ENCODE data around the gene XIAP.
A peak's percentile ranks its signal among the peaks of the same experiment; 100 is the strongest.
"Not testable (repeated sequence)": the region's sequence is repeated elsewhere in the genome, so short reads cannot be mapped to it uniquely, and the experiment has no call there.

XIAP gene

DNA sequence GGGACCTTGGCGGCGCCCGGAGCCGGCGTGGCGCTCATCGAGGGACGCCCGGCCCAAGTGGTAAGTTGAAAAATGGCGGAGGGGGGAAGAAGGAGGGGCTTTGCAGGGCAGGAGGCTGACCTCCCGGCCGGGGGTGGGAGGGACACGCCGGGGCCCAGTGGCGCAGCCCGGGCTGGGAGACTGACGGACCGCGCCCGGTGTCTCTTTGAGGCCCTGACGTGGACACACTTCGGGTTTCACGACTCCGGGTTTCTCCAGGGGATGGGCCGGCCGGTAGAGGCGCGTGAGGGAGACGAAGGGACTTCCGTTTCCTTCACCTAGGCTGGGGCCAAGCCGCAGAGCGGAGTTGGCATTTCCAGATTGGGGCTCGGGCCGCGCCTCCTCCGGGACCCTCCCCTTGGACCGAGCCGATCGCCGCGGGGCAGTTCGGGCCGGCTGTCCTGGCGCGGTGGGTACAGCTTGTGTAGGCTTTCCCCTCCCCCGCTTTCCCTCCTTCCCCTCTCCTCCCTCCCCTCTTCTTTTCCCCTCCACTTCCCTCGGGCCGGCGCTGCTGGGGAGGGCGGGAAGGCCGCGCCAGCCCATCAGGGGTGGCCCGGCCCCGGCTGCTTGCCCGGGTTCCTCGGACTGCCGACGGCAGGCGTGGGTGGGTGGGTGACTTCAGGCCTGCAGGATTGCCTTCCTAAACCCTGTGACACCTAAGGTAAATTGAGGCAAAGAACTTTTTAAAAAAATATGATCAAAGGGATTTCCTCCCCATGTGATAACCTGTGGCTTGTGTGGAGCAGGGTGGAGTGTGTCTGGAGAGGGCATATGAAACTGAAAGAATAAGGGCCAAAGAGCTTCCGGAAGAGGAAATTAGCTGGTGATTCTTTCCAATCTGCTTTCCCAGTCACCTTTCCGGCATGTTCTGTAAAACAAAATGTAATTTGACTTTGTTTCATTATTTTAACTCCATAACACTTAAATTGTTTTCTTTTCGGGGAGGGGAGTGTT lies at the start of gene XIAP:
XIAP (plus strand) TSS at position 208 of the 993 bp plus-strand sequence. CDS start 25,610 bp downstream, outside the sequence.
- DNase-seq: peak; percentile 88

DNA sequence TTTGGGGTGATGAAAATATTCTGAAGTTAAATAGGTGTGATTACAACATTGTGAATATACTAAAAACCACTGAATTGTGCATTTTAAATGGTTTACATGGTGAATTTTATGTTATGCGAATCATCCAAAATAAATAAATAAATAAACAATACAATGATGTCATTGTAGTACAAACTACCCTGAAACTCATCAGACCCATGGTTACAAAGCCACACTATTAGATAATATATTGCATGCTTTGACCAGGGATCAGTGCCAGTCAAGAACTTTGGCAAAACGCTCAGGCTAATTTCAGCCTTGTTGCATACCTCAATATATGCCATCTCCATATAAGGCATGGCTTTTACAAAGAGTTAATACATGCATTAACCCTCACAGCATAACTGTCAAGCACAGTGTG lies 45.5 kb upstream of the XIAP start:
- DNase-seq: no peak

DNA sequence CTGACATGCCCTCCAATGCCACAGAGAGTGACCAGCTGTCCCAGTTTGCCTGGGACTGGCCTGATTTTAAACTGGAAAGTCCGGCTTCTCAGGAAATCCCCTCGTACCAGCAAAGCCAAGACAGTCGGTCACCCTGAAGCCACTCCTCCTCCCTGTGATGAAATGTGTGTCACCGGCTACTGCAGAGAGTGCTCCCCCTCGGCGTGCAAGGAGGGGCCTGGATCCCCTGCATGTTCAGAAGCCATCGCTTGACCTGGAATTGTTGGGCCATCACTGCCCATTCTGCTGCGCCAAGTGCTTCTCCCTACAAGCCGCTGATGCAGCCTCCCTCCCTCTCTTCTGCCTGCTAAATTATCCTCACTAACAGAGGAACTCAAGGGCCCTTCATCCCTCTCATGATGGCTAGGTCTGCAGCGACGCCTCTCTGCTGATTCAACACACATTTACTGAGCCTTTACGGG lies 44.9 kb upstream of the XIAP start:
- not testable (repeated sequence) for DNase-seq

DNA sequence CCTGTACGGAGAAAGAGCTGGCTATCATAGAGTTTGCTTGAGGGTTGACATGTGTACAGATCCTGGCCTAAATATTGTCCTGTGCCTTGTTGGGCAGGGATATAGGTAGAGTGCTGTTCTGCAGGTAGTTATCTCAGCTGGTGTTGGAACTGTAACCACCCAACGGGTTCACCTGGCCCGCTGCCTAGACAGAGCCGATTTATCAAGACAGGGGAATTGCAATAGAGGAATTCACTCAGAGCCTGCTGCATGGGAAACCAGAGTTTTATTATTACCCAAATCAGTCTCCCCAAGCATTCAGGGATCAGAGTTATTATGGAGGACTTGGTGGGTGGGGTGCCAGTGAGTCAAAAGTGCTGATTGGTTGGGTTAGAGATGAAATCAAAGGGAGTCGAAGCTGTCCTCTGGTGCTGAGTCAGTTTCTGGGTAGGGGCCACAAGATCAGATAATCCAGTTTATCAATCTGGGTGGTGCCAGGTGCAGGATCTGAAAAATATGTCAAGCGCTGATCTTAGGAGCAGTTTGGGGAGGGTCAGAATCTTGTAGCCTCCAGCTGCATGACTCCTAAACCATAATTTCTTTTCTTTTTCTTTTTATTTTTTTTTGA lies 42.5 kb upstream of the XIAP start:
- DNase-seq: no peak

DNA sequence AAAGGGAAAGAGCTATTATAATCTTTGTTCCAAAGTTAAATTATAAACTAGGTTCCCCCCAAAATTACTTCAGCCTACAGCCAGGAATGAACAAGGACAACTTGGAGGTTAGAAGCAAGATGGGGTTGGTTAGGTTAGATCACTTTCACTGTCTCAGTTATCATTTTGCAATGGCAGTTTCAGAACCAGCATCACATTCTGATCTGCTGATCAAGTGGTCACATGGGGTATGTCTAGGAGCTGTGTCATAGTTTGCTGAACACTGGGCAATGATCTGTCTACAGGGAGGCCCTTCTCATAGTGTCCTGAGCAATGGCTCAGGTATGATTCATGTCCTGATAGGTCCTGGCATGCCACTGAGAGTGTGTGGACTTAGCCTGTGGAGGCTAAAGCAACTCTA lies 41.6 kb upstream of the XIAP start:
- no peak for DNase-seq

DNA sequence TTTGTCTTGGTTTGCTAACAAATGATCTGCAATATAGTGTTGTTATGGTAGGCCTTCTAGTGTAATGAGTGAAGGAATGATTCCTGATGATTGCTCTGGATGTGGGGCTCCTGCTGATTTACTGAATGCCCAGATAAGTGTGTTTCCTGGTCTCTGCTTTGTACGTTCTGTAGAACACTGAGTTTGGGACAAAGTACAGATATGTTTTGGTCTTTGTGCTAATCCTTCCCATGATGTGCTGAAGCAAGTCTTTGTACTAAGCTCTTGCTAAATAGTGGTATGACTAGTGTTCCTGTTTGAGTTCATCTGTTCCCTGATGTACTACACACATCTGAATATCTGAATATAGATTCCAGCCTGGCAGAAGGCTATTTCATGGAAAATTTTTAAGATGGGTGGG lies 36.9 kb upstream of the XIAP start:
- no peak for DNase-seq

DNA sequence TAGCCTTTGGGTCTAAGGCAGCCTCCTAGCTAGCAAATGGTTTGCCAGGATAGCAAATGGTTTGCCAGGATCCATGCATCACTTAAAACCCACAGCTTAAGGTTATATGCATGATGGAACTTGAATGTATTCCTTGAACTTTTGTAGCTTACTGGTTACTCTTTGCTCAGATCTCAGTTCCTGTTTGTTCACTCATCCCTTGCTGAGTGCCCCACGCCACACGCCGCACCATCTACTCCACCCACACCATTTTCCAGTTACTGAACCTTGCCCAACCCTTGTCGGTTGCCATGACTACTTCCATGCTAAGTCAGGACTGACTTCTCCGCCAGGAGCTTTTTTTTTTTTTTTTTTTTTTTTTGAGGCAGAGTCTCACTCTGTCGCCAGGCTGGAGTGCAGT lies 29.5 kb upstream of the XIAP start:
- no peak for DNase-seq

DNA sequence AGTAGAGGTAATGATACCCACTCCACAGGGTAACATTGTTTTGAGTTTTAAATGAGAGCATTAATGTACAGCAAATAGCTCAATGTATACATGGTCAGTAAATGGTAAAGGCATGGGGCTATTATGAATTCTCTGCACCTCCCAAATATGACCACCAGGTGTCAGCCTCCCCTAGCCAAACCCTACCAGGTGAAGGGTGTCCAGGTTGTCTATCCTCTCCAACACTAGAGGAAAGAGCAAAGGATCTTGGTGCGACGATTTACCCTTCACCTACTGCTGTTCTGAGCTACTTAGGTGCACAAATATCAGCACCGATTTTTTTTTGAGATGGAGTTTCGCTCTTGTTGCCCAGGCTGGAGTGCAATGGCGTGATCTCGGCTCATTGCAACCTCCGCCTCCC lies 26.5 kb upstream of the XIAP start:
- DNase-seq: peak; percentile 65

DNA sequence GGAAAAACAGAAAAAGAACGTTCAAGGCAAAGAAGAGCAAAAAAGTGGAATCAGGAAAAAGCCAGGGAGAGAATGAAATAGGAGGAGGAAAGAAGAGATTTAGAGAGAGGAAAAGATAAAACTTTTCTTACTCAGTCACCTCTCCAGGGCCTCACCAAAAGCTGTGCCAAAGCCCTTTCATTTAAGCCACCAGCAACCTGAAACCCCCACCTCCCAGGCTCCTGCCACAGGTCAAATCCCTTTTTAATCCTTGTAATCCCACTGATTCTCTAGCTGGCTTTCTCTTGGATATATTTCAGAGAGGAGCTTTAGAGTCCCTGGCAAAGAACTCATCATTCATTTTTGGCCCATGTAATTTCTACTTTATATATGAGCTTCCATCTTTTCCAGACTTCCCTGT lies 25.7 kb upstream of the XIAP start:
- DNase-seq: peak; percentile 33

DNA sequence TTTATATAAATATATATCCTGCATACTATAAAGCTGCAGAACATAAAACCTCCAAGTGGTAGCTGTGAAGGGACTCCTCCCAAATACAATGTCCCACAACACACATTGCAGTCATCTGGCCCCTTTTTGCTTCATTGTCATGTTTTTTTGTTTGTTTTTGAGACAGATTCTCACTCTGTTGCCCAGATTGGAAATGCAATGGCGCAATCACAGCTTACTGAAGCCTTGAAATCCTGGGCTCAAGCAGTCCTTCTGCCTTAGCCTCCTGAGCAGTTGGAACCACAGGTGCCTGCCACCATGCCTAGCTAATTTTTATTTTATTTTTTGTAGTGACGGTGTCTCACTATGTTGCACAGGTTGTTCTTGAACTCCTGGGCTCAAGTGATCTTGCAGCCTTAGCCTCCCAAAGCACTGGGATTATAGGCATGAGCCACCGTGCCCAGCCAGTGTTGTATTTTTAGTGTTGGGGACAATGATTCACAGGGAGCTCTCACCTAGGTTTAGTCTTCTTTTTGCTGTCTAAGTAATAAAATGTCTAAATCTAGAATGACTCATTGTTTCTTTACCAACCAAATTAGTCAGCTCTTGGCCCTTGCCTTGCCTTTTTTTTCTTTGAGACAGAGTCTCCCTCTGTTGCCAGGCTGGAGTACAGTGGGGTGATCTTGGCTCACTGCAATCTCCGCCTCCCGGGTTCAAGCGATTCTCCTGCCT lies 24.0 kb upstream of the XIAP start:
- no peak for DNase-seq

DNA sequence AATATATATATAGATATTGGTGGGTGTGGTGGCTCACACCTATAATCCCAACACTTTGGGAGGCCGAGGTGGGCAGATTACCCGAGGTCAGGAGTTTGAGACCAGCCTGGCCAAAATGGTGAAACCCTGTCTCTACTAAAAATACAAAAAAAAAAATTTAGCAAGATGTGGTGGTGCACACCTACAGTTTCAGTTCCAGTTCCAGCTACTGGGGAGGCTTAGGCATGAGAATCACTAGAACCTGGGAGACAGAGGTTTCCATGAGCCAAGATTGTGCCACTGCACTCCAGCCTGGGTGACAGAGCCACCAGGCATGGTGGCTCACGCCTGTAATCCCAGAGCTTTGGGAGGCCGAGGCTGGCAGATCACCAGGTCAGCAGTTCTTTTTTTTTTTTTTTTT lies 14.7 kb upstream of the XIAP start:
- not testable (repeated sequence) for DNase-seq

DNA sequence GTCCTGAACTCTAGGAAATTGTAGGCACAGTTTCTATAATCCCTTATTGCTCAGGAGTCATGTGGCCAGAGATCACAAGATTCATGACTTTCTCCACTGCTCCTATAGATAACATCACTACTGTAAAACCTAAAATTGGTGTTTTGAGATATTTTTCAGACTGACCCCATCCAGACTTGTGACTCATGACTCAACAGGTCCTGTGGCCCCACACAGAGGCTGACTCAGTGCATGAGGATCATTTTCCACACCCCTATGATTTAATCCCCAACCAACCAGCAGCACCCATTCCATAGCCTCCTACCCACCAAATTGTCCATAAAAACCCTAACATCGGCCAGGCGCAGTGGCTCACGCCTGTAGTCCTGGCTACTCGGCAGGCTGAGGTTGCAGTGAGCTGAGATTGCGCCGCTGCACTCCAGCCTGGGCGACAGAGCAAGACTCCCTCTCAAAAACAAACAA lies 13.2 kb upstream of the XIAP start:
- DNase-seq: no peak

DNA sequence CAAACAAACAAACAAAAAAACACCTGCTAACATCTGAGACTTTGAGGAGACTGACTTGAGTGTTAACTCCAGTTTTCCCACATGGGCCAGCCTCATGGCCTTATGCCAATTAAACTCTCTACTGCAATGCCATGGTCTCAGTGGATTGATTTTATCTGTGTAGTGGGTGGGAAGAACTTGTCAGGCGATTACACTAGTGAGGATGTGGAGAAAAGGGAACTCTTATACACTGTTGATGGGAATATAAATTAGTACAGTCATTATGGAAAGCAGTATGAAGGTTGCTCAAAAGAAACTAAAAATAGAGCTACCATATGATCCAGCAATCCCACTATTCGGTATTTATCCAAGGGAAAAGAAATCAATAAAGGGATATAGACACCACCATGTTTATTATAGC lies 12.8 kb upstream of the XIAP start:
- no peak for DNase-seq

DNA sequence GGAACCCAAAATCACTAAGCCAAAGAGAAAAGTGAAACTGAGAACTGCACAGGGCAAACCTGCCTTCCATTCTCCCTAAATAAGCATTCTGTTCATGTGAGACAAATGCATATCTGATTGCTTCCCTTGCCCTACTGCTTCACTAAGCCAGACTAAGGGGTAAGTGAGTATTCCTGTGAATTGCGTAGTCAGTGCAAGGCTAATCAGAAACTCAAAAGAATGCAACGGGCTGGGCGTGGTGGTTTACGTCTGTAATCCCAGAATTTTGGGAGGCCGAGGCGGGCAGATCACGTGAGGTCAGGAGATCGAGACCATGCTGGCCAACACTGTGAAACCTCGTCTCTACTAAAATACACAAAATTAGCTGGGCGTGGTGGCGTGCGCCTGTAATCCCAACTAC lies 10.8 kb upstream of the XIAP start:
- no peak for DNase-seq

DNA sequence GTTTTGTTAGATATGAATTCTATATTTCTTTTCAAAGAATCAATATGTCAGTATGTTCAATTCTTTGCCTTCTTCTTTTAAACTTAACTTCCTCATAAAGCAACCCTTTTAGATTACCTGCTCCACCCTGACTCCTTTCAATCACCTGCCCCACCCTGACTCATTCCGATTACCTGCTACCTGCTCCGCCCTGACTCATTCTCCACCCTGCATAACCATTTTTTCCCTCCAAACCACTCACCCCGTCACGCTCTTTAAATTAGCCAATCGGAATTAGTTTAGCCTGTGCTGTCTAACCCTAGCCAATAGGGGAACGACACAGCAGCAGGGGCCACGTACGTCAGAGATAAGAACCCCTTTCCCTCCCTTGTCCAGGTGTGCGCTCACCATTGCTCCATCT lies 9.9 kb upstream of the XIAP start:
- DNase-seq: not testable (repeated sequence)

DNA sequence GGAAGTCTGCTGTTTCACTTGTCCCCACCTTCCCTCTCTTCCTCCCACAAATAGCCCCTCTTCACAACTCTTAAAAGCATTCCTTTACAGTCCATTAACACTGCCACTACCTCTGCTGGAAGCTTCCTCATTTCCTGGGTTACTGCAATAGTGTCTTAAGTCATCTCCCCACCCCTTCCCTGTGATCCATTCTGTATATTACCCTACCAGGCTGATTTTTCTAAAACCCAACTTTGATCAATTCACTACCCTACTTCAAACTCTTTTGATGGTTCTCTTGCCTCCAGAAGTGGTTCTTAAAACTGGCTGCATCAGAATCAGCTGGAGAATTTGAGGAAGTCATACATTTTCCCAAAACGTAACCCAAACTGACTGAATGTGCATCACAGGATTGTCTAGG lies 8.8 kb upstream of the XIAP start:
- DNase-seq: no peak

DNA sequence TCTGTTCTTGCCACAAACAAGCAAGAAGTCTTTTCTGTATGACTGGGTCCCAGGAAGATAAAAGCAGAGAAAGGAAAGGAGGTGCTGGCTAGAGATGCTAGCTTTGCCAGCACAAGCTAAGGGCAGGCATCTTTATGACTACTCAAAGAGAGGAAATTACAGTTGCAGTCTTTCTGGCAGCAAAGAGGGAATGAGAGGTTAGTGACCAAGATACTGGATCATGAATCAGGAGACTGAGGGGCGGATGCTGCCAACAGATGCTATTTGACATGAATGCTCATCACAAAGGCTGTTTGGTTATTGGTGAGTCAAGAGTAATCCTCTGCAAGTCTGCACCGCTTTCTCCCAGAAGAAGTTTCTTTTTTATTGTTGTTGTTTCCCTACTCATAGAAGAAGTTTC lies 5.5 kb upstream of the XIAP start:
- no peak for DNase-seq

DNA sequence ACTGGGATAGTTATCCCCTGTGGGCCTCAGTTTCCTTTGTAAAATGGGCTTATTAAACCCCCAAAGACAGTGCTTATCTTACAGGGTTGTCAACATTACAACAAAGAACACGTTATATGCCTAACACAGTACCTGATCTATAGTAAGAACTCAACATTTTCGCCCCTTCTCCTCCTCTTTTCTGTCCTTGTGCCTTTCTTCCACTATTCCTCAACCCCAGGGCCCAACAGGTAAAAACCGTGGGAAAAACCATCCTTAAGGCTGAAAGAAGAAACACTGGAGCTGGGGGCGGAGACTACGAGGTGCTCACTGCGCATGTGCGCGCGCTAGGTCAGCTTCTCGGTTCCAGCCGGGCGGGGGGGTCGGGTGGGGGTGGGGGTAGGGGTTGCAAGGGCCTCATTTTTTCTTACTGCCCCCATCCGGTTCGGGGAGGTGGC lies 426 bp upstream of the XIAP start:
- no peak for DNase-seq

DNA sequence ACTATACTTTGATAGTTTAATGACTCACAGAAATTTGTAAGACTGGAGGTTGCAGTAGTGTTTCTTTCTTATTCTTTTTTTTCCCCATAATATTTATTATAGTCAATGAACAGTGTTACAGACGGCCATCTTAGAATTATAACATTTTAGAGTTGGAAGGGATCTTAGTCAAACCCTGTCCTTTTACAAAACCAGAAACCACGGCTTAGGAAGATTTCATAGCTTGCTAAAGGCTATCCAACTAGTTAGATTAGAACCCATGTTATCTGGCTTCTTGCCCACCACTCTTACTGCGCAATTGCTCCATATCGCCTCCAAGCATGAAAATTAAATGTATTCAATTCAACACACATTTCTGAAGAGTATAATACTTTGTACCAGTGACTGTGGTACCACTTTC lies 1.1 kb downstream of the XIAP start:
- no peak for DNase-seq

DNA sequence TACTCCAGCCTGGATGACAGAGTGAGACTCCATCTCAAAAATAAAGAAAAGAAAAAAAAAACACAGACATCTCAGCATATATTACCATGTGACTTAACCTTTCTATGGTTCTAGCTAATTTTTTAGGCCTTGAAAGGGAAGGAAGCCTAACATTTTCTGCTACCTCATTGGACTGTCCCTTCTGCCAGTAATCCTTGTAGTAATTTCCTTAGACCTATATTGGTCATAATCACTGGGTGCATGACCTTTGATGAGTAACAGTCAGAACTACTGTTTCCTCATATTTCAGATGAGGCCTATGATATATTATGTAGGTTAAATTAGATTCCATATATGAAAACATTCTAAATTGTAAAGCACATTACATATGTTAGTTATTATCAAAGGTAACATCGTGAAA lies 9.6 kb downstream of the XIAP start:
- DNase-seq: no peak

DNA sequence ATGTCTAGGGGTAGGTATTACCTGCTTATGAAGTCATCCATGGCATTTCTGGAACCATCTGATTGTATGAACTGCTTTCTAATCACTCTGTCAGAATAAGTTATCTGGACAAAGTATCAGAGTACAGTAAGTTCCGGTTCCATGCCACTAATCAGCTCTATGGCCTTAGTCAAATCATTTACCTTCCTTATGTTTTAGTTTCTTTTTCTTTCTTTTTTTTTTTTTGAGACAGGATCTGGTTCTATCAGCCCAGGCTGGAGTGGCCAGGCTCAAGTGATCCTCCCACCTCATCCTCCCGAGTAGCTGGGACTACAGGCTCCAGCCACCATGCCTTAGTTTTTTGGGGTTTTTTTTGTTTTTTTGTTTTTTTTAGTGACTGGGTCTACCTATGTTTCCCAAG lies 11.5 kb downstream of the XIAP start:
- no peak for DNase-seq

DNA sequence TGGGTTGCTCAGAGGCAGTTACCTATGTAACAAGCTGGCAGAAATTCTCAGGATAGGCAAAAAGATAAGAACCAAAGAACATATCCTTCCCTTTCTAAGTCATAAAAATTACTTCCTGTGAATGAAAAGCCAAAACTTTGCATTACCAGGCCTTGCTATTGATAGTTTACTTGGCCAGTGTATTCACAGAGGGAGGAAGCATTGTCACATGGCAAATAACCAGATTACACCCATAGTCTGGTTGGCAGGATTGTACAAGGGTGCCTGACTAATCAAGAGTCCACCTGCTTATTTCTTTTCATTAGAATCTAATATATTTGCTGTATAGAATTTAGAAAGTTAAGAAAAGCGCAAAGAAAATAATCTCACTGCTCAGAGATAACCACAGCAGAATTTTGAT lies 14.1 kb downstream of the XIAP start:
- no peak for DNase-seq

DNA sequence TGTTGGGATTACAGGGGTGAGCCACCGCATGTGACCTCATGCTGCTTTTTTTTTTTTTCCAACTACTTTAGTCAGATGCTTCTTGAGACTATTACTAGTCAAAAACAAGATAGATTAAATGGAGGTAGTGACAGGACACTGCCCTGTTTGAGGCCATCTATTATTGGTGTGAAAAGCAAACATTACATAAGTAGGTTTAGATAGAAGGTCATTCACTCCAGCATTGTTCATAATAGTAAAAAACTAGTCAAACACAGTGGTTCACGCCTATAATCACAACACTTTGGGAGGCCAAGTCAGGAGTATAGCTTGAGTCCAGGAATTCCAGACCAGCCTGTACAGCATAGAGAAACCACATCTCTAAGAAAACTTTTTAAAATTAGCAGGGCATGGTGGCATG lies 16.3 kb downstream of the XIAP start:
- no peak for DNase-seq

Data from left hindlimb (tissue), 1 donor.